Fibroblast of gingiva (primary cell): ENCODE measurements around the gene TMEM229A.
"Not testable (repeated sequence)": the region's sequence is repeated elsewhere in the genome, so short reads cannot be mapped to it uniquely, and the experiment has no call there.

Source experiments
- DNase-seq: peaks from one replicate; pipeline ENCODE4 v3.0.0-alpha.2; 2011; ENCODE audit warnings: low read depth

TMEM229A gene

GRCh38 chr7:124032369-124033094 is at the start of gene TMEM229A:
TSS of gene TMEM229A (minus strand) at chr7:124033067. CDS start at chr7:124033003, 64 bp downstream.
- DNase-seq: no peak

- DNase-seq: not testable (repeated sequence)
These were observed 49.4 kb upstream of the TMEM229A start for GRCh38 chr7:124082234-124082633.

- DNase-seq: no peak
These were observed 44.7 kb upstream of the TMEM229A start for GRCh38 chr7:124077546-124077945.

- DNase-seq: no peak
These were observed 44.0 kb upstream of the TMEM229A start for GRCh38 chr7:124076841-124077240.

- DNase-seq: no peak
These were observed 41.1 kb upstream of the TMEM229A start for GRCh38 chr7:124074007-124074406.

GRCh38 chr7:124073310-124073645 is 40.4 kb upstream of the TMEM229A start:
- DNase-seq: no peak

GRCh38 chr7:124072603-124073309 is 39.9 kb upstream of the TMEM229A start:
- peak; percentile 24 for DNase-seq

- DNase-seq: no peak
These were observed 39.0 kb upstream of the TMEM229A start for GRCh38 chr7:124071843-124072242.

- no peak for DNase-seq
These were observed 29.3 kb upstream of the TMEM229A start for GRCh38 chr7:124062171-124062570.

GRCh38 chr7:124060528-124060927 is 27.7 kb upstream of the TMEM229A start:
- no peak for DNase-seq

- no peak for DNase-seq
These were observed 26.5 kb upstream of the TMEM229A start for GRCh38 chr7:124059375-124059774.

GRCh38 chr7:124058515-124058914 is 25.6 kb upstream of the TMEM229A start:
- no peak for DNase-seq

GRCh38 chr7:124057872-124058271 is 25.0 kb upstream of the TMEM229A start:
- no peak for DNase-seq

- no peak for DNase-seq
These were observed 23.4 kb upstream of the TMEM229A start for GRCh38 chr7:124056234-124056633.

- DNase-seq: no peak
These were observed 19.0 kb upstream of the TMEM229A start for GRCh38 chr7:124051681-124052377.

- DNase-seq: no peak
These were observed 10.0 kb upstream of the TMEM229A start for GRCh38 chr7:124042826-124043225.

GRCh38 chr7:124041439-124041838 is 8.6 kb upstream of the TMEM229A start:
- DNase-seq: no peak

- DNase-seq: not testable (repeated sequence)
These were observed 5.0 kb upstream of the TMEM229A start for GRCh38 chr7:124037902-124038301.

GRCh38 chr7:124035706-124036105 is 2.8 kb upstream of the TMEM229A start:
- no peak for DNase-seq

GRCh38 chr7:124034754-124035100 is 1.9 kb upstream of the TMEM229A start:
- no peak for DNase-seq

GRCh38 chr7:124033807-124034753 is 1.2 kb upstream of the TMEM229A start:
- DNase-seq: no peak
